Endodermal cell (in vitro differentiated cells): ENCODE measurements around the gene TMIGD3. TPM values are rescaled to one million over a fixed set of nuclear protein-coding genes. Genes with fewer than 3 reads are reported as not detected.

Source experiments
- DNase-seq: peaks from one replicate; pipeline ENCODE4 v3.0.0-alpha.2; 2017
- H3K27ac ChIP-seq: 2 replicates; pipeline ENCODE4 v1.5.1; 2013; ENCODE audit warnings: mild to moderate bottlenecking, low read depth, low read length, moderate library complexity
- H3K27me3 ChIP-seq: 2 replicates; pipeline ENCODE4 v1.6.1; 2013; ENCODE audit warnings: mild to moderate bottlenecking, low read length, moderate library complexity; ENCODE audit not compliant: insufficient read depth, control insufficient read depth, poor library complexity, severe bottlenecking
- H3K36me3 ChIP-seq: 2 replicates; pipeline ENCODE4 v1.7.0; 2013; ENCODE audit warnings: mild to moderate bottlenecking, low read length, moderate library complexity; ENCODE audit not compliant: control insufficient read depth, insufficient read depth
- H3K4me1 ChIP-seq: one replicate; pipeline ENCODE4 v1.7.0; 2013; ENCODE audit warnings: low read length; ENCODE audit not compliant: control insufficient read depth, insufficient read depth
- H3K4me3 ChIP-seq: 2 replicates; pipeline ENCODE4 v1.5.1; 2013; ENCODE audit warnings: mild to moderate bottlenecking, low read length, moderate library complexity
- H3K9ac ChIP-seq: 2 replicates; pipeline ENCODE4 v1.6.1; 2013; ENCODE audit warnings: mild to moderate bottlenecking, low read length, moderate library complexity; ENCODE audit not compliant: poor library complexity, severe bottlenecking; ENCODE audit errors: extremely low read depth
- H3K9me3 ChIP-seq: 2 replicates; pipeline ENCODE4 v1.6.1; 2013; ENCODE audit warnings: mild to moderate bottlenecking, low read length, moderate library complexity; ENCODE audit not compliant: control insufficient read depth
- H3K27ac Mint-ChIP-seq: 2 replicates; pipeline ENCODE4 v1.8.0; 2020; ENCODE audit warnings: mixed read lengths
- H3K27me3 Mint-ChIP-seq: 2 replicates; pipeline ENCODE4 v1.8.0; 2021; ENCODE audit warnings: mild to moderate bottlenecking, mixed read lengths; ENCODE audit not compliant: insufficient read depth
- H3K36me3 Mint-ChIP-seq: 2 replicates; pipeline ENCODE4 v1.8.0; 2020; ENCODE audit warnings: low read depth, mixed read lengths
- H3K4me1 Mint-ChIP-seq: 2 replicates; pipeline ENCODE4 v1.8.0; 2020; ENCODE audit warnings: mixed read lengths
- H3K4me3 Mint-ChIP-seq: 2 replicates; pipeline ENCODE4 v1.8.0; 2020; ENCODE audit warnings: mild to moderate bottlenecking, moderate library complexity, mixed read lengths
- H3K9me3 Mint-ChIP-seq: 2 replicates; pipeline ENCODE4 v1.8.0; 2020; ENCODE audit warnings: mild to moderate bottlenecking, mixed read lengths
- WGBS, 2 experiments: methylation state at CpG; one replicate each; pipeline versions ENCODE4 v1.1.5 to v1.1.7; 2013; ENCODE audit warnings: missing lambda C conversion rate in 2 of 2, mixed read lengths in 1 of 2; ENCODE audit not compliant: insufficient coverage in 1 of 2, insufficient read length in 1 of 2; 5-methylcytosine and 5-hydroxymethylcytosine counted together
- total RNA-seq, 2 donors: library from RNA; stranded (reverse); fragmentation: NEBNext Ultra II Directional in 1 of 2; extraction: Animal tissue kit (Norgen Biotek cat#: 25700) in 1 of 2; gene quantifications; 2 replicates in 1 of 2; 3 replicates in 1 of 2; pipeline ENCODE4 v1.2.1, GENCODE V29; 2021
- TF ChIP-seq, protein P1 (sequence below): fragments of 200-600 bp; sonication (generic); conservative IDR thresholded peaks from 2 replicates; pipeline ENCODE4 v1.5.0; 2021; ENCODE audit warnings: antibody characterized with exemption, mild to moderate bottlenecking

Gene TMIGD3
- total RNA-seq, 2 donors from 2014 or later: not detected

DNA sequence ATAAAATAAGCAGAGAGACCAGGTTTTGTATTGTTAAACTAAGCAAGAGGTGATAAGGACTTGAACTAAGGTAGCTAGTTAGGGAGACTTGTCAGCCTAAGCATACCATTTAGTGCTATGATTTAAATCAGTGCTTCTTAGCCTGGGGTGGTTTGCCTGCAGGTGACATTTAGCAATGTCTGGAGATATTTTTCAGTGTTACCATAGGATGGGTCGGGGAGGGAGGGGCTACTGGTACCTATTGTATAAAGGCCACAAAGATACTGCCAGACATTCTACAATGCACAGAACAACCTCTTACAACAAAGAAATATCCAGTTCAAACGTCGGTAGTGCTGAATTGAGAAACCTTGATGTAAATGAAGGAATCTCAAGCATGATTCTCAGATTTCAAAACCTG lies 50.9 kb downstream of the TMIGD3 start:
- Histone ChIP-seq H3K4me1 (no peaks in the 10 kb centered on the region), H3K9me3 (no peaks in the 10 kb centered on the region), H3K9ac (no peak overlapping the region), H3K4me3 (no peak overlapping the region), H3K27me3 (no peaks in the 10 kb centered on the region), H3K27ac (no peak overlapping the region), H3K36me3 (peaks cover 53% of the 10 kb centered on the region)
- H3K4me3 Mint-ChIP-seq: no peak overlapping the region
- H3K36me3 Mint-ChIP-seq: peaks cover 47% of the 10 kb centered on the region
- no peaks in the 10 kb centered on the region for H3K27me3 Mint-ChIP-seq
- TF ChIP-seq, protein P1, sequence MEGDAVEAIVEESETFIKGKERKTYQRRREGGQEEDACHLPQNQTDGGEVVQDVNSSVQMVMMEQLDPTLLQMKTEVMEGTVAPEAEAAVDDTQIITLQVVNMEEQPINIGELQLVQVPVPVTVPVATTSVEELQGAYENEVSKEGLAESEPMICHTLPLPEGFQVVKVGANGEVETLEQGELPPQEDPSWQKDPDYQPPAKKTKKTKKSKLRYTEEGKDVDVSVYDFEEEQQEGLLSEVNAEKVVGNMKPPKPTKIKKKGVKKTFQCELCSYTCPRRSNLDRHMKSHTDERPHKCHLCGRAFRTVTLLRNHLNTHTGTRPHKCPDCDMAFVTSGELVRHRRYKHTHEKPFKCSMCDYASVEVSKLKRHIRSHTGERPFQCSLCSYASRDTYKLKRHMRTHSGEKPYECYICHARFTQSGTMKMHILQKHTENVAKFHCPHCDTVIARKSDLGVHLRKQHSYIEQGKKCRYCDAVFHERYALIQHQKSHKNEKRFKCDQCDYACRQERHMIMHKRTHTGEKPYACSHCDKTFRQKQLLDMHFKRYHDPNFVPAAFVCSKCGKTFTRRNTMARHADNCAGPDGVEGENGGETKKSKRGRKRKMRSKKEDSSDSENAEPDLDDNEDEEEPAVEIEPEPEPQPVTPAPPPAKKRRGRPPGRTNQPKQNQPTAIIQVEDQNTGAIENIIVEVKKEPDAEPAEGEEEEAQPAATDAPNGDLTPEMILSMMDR: no peak
- 96% methylated on average over 3 of the region's 3 CpGs; no CpG with 5 or more reads in 1 of the 2 experiments for WGBS, 2 experiments
- no peak for DNase-seq
- no peaks in the 10 kb centered on the region for H3K9me3 Mint-ChIP-seq
- H3K4me1 Mint-ChIP-seq: peaks cover 16% of the 10 kb centered on the region
- no peak overlapping the region for H3K27ac Mint-ChIP-seq

DNA sequence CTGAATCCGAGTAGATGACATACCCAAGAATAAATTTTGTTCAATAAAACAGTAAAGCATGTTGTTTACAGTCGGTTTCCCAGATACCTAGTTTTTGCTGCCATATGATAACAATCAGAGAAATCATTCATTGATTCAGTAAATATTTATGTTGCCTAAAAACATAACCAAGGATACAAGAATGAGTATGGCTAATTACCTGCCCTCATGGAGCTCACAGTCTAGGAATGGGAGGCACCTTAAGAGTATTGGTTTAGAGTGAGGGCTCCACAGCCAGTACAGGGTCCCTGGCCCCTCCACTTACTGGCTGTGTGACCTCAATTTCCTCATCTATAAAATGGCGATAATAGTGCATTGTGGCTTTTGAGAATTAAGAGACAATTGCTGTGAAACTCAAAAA lies 53.2 kb downstream of the TMIGD3 start:
- peaks cover 43% of the 10 kb centered on the region for H3K36me3 ChIP-seq
- peak overlapping the region; percentile 65 for H3K27ac ChIP-seq
- TF ChIP-seq, protein P1: no peak
- H3K4me1 ChIP-seq: peaks cover 2% of the 10 kb centered on the region
- no peaks in the 10 kb centered on the region for H3K27me3 ChIP-seq
- Mint-ChIP-seq H3K4me1 (peaks cover 32% of the 10 kb centered on the region), H3K4me3 (peak overlapping the region; percentile 99), H3K36me3 (peaks cover 40% of the 10 kb centered on the region), H3K27me3 (no peaks in the 10 kb centered on the region), H3K27ac (peak overlapping the region; percentile 97), H3K9me3 (no peaks in the 10 kb centered on the region)
- H3K9ac ChIP-seq: peak overlapping the region; percentile 94
- no peaks in the 10 kb centered on the region for H3K9me3 ChIP-seq
- H3K4me3 ChIP-seq: peak overlapping the region; percentile 99
- DNase-seq: no peak
- 59 to 60% methylated on average over 1 to 3 of the region's 3 CpGs for WGBS, 2 experiments

DNA sequence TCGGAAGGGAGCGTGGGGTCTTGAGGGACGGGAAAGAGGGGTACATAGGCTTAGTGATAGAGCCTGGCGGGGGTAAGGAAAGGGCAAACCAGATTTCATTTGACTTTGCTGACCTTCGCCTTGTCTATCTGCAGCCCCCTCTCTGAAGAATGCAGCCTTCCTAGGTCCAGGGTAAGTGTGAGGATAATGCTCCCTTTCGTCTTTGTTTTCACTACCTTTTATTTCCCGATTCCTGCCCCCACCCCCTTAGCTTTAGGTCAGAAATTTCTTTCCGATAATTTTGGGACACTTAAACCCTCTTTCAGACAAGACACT lies 53.8 kb downstream of the TMIGD3 start:
- H3K27me3 ChIP-seq: no peaks in the 10 kb centered on the region
- TF ChIP-seq, protein P1: no peak
- Mint-ChIP-seq H3K4me3 (peak overlapping the region; percentile 99), H3K9me3 (no peaks in the 10 kb centered on the region), H3K36me3 (peaks cover 37% of the 10 kb centered on the region), H3K27ac (peak overlapping the region; percentile 97), H3K4me1 (peaks cover 32% of the 10 kb centered on the region), H3K27me3 (no peaks in the 10 kb centered on the region)
- peak overlapping the region; percentile 94 for H3K9ac ChIP-seq
- peaks cover 43% of the 10 kb centered on the region for H3K36me3 ChIP-seq
- no peaks in the 10 kb centered on the region for H3K9me3 ChIP-seq
- DNase-seq: no peak
- WGBS, 2 experiments: 0 to 1% methylated on average over 7 to 8 of the region's 8 CpGs
- peaks cover 2% of the 10 kb centered on the region for H3K4me1 ChIP-seq
- H3K27ac ChIP-seq: peak overlapping the region; percentile 65
- H3K4me3 ChIP-seq: peak overlapping the region; percentile 99
